Measurements from ENCODE around the gene SMIM44.

GRCh38 chr19:3533033-3533432 lies 49.8 kb upstream of the SMIM44 start:
- TF ChIP-seq POLR2AphosphoS5 (IDR thresholded peaks at IDR 0.05; ENCODE audit: borderline replicate concordance, low read depth, low read length) (no peak), EZH2 (IDR thresholded peaks at IDR 0.05) (no peak), FOXP2 (optimal IDR thresholded peaks at IDR 0.05; ENCODE audit: control extremely low read depth, extremely low read length, insufficient read depth) (no peak)
